Neural cell (in vitro differentiated cells): Measurements from ENCODE around the gene TTN. TPM values are rescaled to one million over a fixed set of nuclear protein-coding genes. Genes with fewer than 3 reads are reported as not detected.

Source experiments
- H2AFZ ChIP-seq: fragments of 200-600, 300-800 bp; sonication (generic), shearing (Covaris generic); 2 replicates; pipeline ENCODE4 v1.6.0; 2014; ENCODE audit warnings: low read depth, mild to moderate bottlenecking, antibody characterized with exemption, low read length, moderate library complexity
- H3F3A ChIP-seq: fragments of 200-600 bp; shearing (Covaris generic); 2 replicates; pipeline ENCODE4 v1.6.1; 2016; ENCODE audit warnings: mild to moderate bottlenecking, moderate library complexity, mixed read lengths, antibody characterized with exemption, low read length; ENCODE audit not compliant: insufficient read depth, poor library complexity, severe bottlenecking
- H3K27ac ChIP-seq: fragments of 200-600, 300-800 bp; sonication (generic), shearing (Covaris generic); 2 replicates; pipeline ENCODE4 v1.5.1; 2014; ENCODE audit warnings: mild to moderate bottlenecking, low read length, moderate library complexity
- H3K27me3 ChIP-seq: fragments of 300-800, 200-600 bp; sonication (generic), shearing (Covaris generic); 2 replicates; pipeline ENCODE4 v1.6.0; 2014; ENCODE audit warnings: mild to moderate bottlenecking, low read depth, low read length, moderate library complexity; ENCODE audit not compliant: insufficient read depth
- H3K36me3 ChIP-seq: fragments of 300-800, 200-600 bp; sonication (generic), shearing (Covaris generic); 2 replicates; pipeline ENCODE4 v1.5.1; 2014; ENCODE audit warnings: mild to moderate bottlenecking, antibody characterized with exemption, low read length, moderate library complexity; ENCODE audit not compliant: insufficient read depth
- H3K4me2 ChIP-seq: fragments of 300-800, 200-600 bp; sonication (generic), shearing (Covaris generic); 2 replicates; pipeline ENCODE4 v1.6.0; 2014; ENCODE audit warnings: mild to moderate bottlenecking, low read length
- H3K4me3 ChIP-seq: fragments of 300-800, 200-600 bp; sonication (generic), shearing (Covaris generic); 2 replicates; pipeline ENCODE4 v1.5.1; 2014; ENCODE audit warnings: mild to moderate bottlenecking, low read length, moderate library complexity
- H3K79me2 ChIP-seq: fragments of 200-600 bp; shearing (Covaris generic); replicated peaks from 2 replicates; pipeline ENCODE4 v1.6.0; 2014; ENCODE audit warnings: mild to moderate bottlenecking, low read length, moderate library complexity; ENCODE audit not compliant: insufficient read depth
- H3K9ac ChIP-seq: fragments of 300-800, 200-600 bp; sonication (generic), shearing (Covaris generic); 2 replicates; pipeline ENCODE4 v1.6.1; 2016; ENCODE audit warnings: mild to moderate bottlenecking, low read length, mixed read lengths
- H3K9me2 ChIP-seq: fragments of 200-600 bp; shearing (Covaris generic); 2 replicates; pipeline ENCODE4 v1.6.1; 2016; ENCODE audit warnings: mild to moderate bottlenecking, low read length, mixed read lengths; ENCODE audit not compliant: insufficient read depth
- H3K9me3 ChIP-seq: fragments of 200-600, 300-800 bp; sonication (generic), shearing (Covaris generic); 2 replicates; pipeline ENCODE4 v1.6.1; 2016; ENCODE audit warnings: mild to moderate bottlenecking, mixed run types, low read length, moderate library complexity, mixed read lengths
- H4K20me1 ChIP-seq: fragments of 200-600 bp; shearing (Covaris generic); 2 replicates; pipeline ENCODE4 v1.6.1; 2016; ENCODE audit warnings: mild to moderate bottlenecking, mixed run types; ENCODE audit not compliant: insufficient read depth
- CTCF ChIP-seq: fragments of 450-650 bp; IDR thresholded peaks from 2 replicates; pipeline ENCODE4 v1.5.1; 2014; ENCODE audit warnings: antibody characterized with exemption, mild to moderate bottlenecking, moderate library complexity; ENCODE audit not compliant: poor library complexity, severe bottlenecking
- EP300 ChIP-seq: fragments of 450-650 bp; conservative IDR thresholded peaks from 2 replicates; pipeline ENCODE4 v1.6.1; 2014; ENCODE audit warnings: antibody characterized with exemption, mild to moderate bottlenecking, moderate library complexity; ENCODE audit not compliant: poor library complexity, severe bottlenecking
- EZH2 ChIP-seq: fragments of 200-600, 300-800 bp; shearing (Covaris generic), sonication (generic); IDR thresholded peaks from 2 replicates; pipeline ENCODE4 v1.6.1; 2014; ENCODE audit warnings: antibody characterized with exemption, low read length, borderline replicate concordance, mild to moderate bottlenecking; ENCODE audit not compliant: insufficient read depth, poor library complexity, severe bottlenecking
- MXI1 ChIP-seq: fragments of 450-650 bp; conservative IDR thresholded peaks from 2 replicates; pipeline ENCODE4 v1.6.1; 2014; ENCODE audit warnings: antibody characterized with exemption, mild to moderate bottlenecking; ENCODE audit not compliant: poor library complexity, severe bottlenecking
- POLR2AphosphoS5 ChIP-seq: IDR thresholded peaks from 2 replicates; pipeline ENCODE4 v1.6.1; 2012
- RAD21 ChIP-seq: fragments of 450-650 bp; conservative IDR thresholded peaks from 2 replicates; pipeline ENCODE4 v1.6.1; 2014; ENCODE audit warnings: antibody characterized with exemption, mild to moderate bottlenecking, moderate library complexity
- REST ChIP-seq: IDR thresholded peaks from 2 replicates; pipeline ENCODE4 v1.6.1; 2012; ENCODE audit warnings: borderline replicate concordance
- SMC3 ChIP-seq: fragments of 450-650 bp; conservative IDR thresholded peaks from 2 replicates; pipeline ENCODE4 v1.6.1; 2014; ENCODE audit warnings: antibody characterized with exemption, mild to moderate bottlenecking, moderate library complexity; ENCODE audit not compliant: poor library complexity
- TAF1 ChIP-seq: IDR thresholded peaks from 2 replicates; pipeline ENCODE4 v1.6.1; 2012; ENCODE audit warnings: low read depth
- polyA plus RNA-seq: library from polyadenylated mRNA; depleted of rRNA; stranded (reverse); fragments of >200 nt; gene quantifications from 2 replicates; pipeline ENCODE4 v1.2.3, GENCODE V29; 2014

Gene TTN
- polyA plus RNA-seq, 1 donor from 2014 or later, result 0.10 TPM

- no peaks in the 10 kb centered on the region for H3K9me3 ChIP-seq
- H3F3A ChIP-seq, result peaks cover 3% of the 10 kb centered on the region
- no peaks in the 10 kb centered on the region for H3K36me3 ChIP-seq
- peaks cover 51% of the 10 kb centered on the region for H3K79me2 ChIP-seq
- peak overlapping the region; percentile 88 for H3K4me2 ChIP-seq
- H4K20me1 ChIP-seq, result no peaks in the 10 kb centered on the region
- H2AFZ ChIP-seq, result peak overlapping the region; percentile 3
- TF ChIP-seq MXI1 (no peak), REST (no peak), EZH2 (no peak), CTCF (no peak), SMC3 (no peak), RAD21 (no peak), POLR2AphosphoS5 (no peak), EP300 (no peak), TAF1 (no peak)
- peak overlapping the region; percentile 84 for H3K9ac ChIP-seq
- H3K4me3 ChIP-seq, result peak overlapping the region; percentile 82
- H3K27me3 ChIP-seq, result no peaks in the 10 kb centered on the region
- H3K27ac ChIP-seq, result peak overlapping the region; percentile 95
- H3K9me2 ChIP-seq, result no peaks in the 10 kb centered on the region
Observed at GRCh38 chr2:178477443-178478129, 329.6 kb downstream of the TTN start.

- Histone ChIP-seq H3K27ac (no peak overlapping the region), H3K79me2 (peaks cover 40% of the 10 kb centered on the region), H4K20me1 (no peaks in the 10 kb centered on the region), H3K9ac (no peak overlapping the region), H3K4me2 (no peak overlapping the region), H3K4me3 (peak overlapping the region; percentile 82), H3K9me2 (no peaks in the 10 kb centered on the region), H3K36me3 (no peaks in the 10 kb centered on the region), H3K9me3 (no peaks in the 10 kb centered on the region), H3F3A (peaks cover 3% of the 10 kb centered on the region), H3K27me3 (no peaks in the 10 kb centered on the region), H2AFZ (no peak overlapping the region)
- TF ChIP-seq SMC3 (no peak), EZH2 (no peak), EP300 (no peak), TAF1 (no peak), MXI1 (no peak), POLR2AphosphoS5 (no peak)
Observed at GRCh38 chr2:178476477-178476876, 330.7 kb downstream of the TTN start.

Other genes starting within 250 kb of the TTN start
- gene CCDC141, start 242.7 kb upstream of the TTN start, polyA plus RNA-seq, result 0.27 and 0.34 TPM in 2 replicates